H9 (cell line): ENCODE data around the gene CYTH4. TPM values are rescaled to one million over a fixed set of nuclear protein-coding genes. Genes with fewer than 3 reads are reported as not detected.

Source experiments
- DNase-seq: peaks from one replicate; pipeline ENCODE4 v3.0.0-alpha.2; 2017
- H2AFZ ChIP-seq: one replicate; pipeline ENCODE4 v1.6.1; 2013; ENCODE audit warnings: mild to moderate bottlenecking, low read length, control low read depth, moderate library complexity
- H2AK5ac ChIP-seq: 2 replicates; pipeline ENCODE4 v1.6.1; 2013; ENCODE audit warnings: low read length, control low read depth, mixed read lengths; ENCODE audit not compliant: insufficient read length
- H2BK120ac ChIP-seq: one replicate; pipeline ENCODE4 v1.6.1; 2013; ENCODE audit warnings: low read depth, mild to moderate bottlenecking, low read length, control low read depth, inconsistent platforms; ENCODE audit not compliant: poor library complexity, severe bottlenecking
- H2BK12ac ChIP-seq: 2 replicates; pipeline ENCODE4 v1.6.1; 2013; ENCODE audit warnings: low read length, control low read depth, mixed read lengths, low read depth; ENCODE audit not compliant: insufficient read length
- H2BK15ac ChIP-seq: 2 replicates; pipeline ENCODE4 v1.6.1; 2013; ENCODE audit warnings: low read depth, low read length, control low read depth
- H2BK20ac ChIP-seq: one replicate; pipeline ENCODE4 v1.6.1; 2013; ENCODE audit warnings: low read depth, mild to moderate bottlenecking, low read length, control low read depth, inconsistent platforms; ENCODE audit not compliant: poor library complexity, severe bottlenecking
- H2BK5ac ChIP-seq: 2 replicates; pipeline ENCODE4 v1.6.1; 2013; ENCODE audit warnings: low read length, control low read depth, mixed read lengths; ENCODE audit not compliant: insufficient read length
- H3K14ac ChIP-seq: 2 replicates; pipeline ENCODE4 v1.6.1; 2013; ENCODE audit warnings: low read length, control low read depth; ENCODE audit not compliant: insufficient read depth
- H3K18ac ChIP-seq: 2 replicates; pipeline ENCODE4 v1.6.1; 2013; ENCODE audit warnings: low read depth, mild to moderate bottlenecking, mixed read lengths, low read length, control low read depth; ENCODE audit not compliant: insufficient read length
- H3K23ac ChIP-seq: 2 replicates; pipeline ENCODE4 v1.6.1; 2013; ENCODE audit warnings: low read length, control low read depth, mixed read lengths, low read depth; ENCODE audit not compliant: insufficient read length
- H3K23me2 ChIP-seq: 2 replicates; pipeline ENCODE4 v1.6.1; 2013; ENCODE audit warnings: low read depth, mild to moderate bottlenecking, mixed read lengths, low read length, control low read depth; ENCODE audit not compliant: insufficient read length, poor library complexity, severe bottlenecking
- H3K27ac ChIP-seq: 2 replicates; pipeline ENCODE4 v1.5.1; 2013; ENCODE audit warnings: low read length, control low read depth, mixed read lengths, low read depth; ENCODE audit not compliant: insufficient read length
- H3K27me3 ChIP-seq: 2 replicates; pipeline ENCODE4 v1.6.1; 2013; ENCODE audit warnings: low read length, control low read depth, inconsistent platforms; ENCODE audit not compliant: insufficient read depth
- H3K4ac ChIP-seq: 2 replicates; pipeline ENCODE4 v1.6.1; 2013; ENCODE audit warnings: low read depth, mild to moderate bottlenecking, control low read depth, inconsistent platforms, low read length, moderate library complexity
- H3K4me1 ChIP-seq: 2 replicates; pipeline ENCODE4 v1.6.1; 2013; ENCODE audit warnings: low read length, control low read depth, inconsistent platforms; ENCODE audit not compliant: insufficient read depth
- H3K4me2 ChIP-seq: 2 replicates; pipeline ENCODE4 v1.6.1; 2013; ENCODE audit warnings: low read length, control low read depth, mixed read lengths; ENCODE audit not compliant: insufficient read length, insufficient read depth
- H3K56ac ChIP-seq: 2 replicates; pipeline ENCODE4 v1.6.1; 2013; ENCODE audit warnings: low read depth, mild to moderate bottlenecking, mixed read lengths, low read length, control low read depth; ENCODE audit not compliant: insufficient read length
- H3K79me1 ChIP-seq: 2 replicates; pipeline ENCODE4 v1.6.1; 2013; ENCODE audit warnings: low read depth, mild to moderate bottlenecking, moderate library complexity, low read length, control low read depth, inconsistent platforms; ENCODE audit not compliant: insufficient read depth, poor library complexity, severe bottlenecking
- H3K79me2 ChIP-seq: 2 replicates; pipeline ENCODE4 v1.6.1; 2013; ENCODE audit warnings: low read length, control low read depth, inconsistent platforms; ENCODE audit not compliant: insufficient read depth
- H3K9ac ChIP-seq: 2 replicates; pipeline ENCODE4 v1.6.1; 2013; ENCODE audit warnings: low read length, control low read depth, mixed read lengths; ENCODE audit not compliant: insufficient read length; ENCODE audit errors: extremely low read depth
- H3K9me3 ChIP-seq: one replicate; pipeline ENCODE4 v1.6.1; 2013; ENCODE audit warnings: low read depth, low read length, inconsistent platforms; ENCODE audit not compliant: control insufficient read depth
- H3T11ph ChIP-seq: one replicate; pipeline ENCODE4 v1.6.1; 2013; ENCODE audit warnings: mild to moderate bottlenecking, low read length, control low read depth, inconsistent platforms
- H4K20me1 ChIP-seq: one replicate; pipeline ENCODE4 v1.6.1; 2013; ENCODE audit not compliant: control insufficient read depth, insufficient read length, insufficient read depth
- H4K5ac ChIP-seq: 2 replicates; pipeline ENCODE4 v1.6.1; 2013; ENCODE audit warnings: low read depth, mild to moderate bottlenecking, mixed read lengths, low read length, control low read depth; ENCODE audit not compliant: insufficient read length
- H4K8ac ChIP-seq: replicated peaks from 2 replicates; pipeline ENCODE4 v1.6.1; 2013; ENCODE audit warnings: low read length, control low read depth, mixed read lengths, low read depth; ENCODE audit not compliant: insufficient read length
- H4K91ac ChIP-seq: 2 replicates; pipeline ENCODE4 v1.6.1; 2013; ENCODE audit warnings: low read depth, mild to moderate bottlenecking, moderate library complexity, mixed read lengths, low read length, control low read depth; ENCODE audit not compliant: insufficient read length
- H3K27ac Mint-ChIP-seq, 3 experiments: 2 replicates in 2 of 3; 3 replicates in 1 of 3; pipeline ENCODE4 v1.8.0; 2020 to 2021; ENCODE audit warnings: mixed read lengths in 3 of 3, mild to moderate bottlenecking in 1 of 3, moderate library complexity in 1 of 3
- H3K27me3 Mint-ChIP-seq: 2 replicates; pipeline ENCODE4 v1.8.0; 2021; ENCODE audit warnings: low read depth, mild to moderate bottlenecking, moderate library complexity, mixed read lengths
- H3K36me3 Mint-ChIP-seq, 3 experiments: 2 replicates in 2 of 3; 3 replicates in 1 of 3; pipeline ENCODE4 v1.8.0; 2020 to 2021; ENCODE audit warnings: low read depth in 3 of 3, mixed read lengths in 3 of 3; ENCODE audit not compliant: insufficient read depth in 1 of 3
- H3K4me1 Mint-ChIP-seq, 2 experiments: 2 replicates each; pipeline ENCODE4 v1.8.0; 2020; ENCODE audit warnings: mixed read lengths in 2 of 2
- H3K4me3 Mint-ChIP-seq, 2 experiments: 2 replicates in 1 of 2; 3 replicates in 1 of 2; pipeline ENCODE4 v1.8.0; 2020 to 2021; ENCODE audit warnings: mild to moderate bottlenecking in 2 of 2, mixed read lengths in 2 of 2, moderate library complexity in 1 of 2
- H3K9me3 Mint-ChIP-seq, 2 experiments: 2 replicates in 1 of 2; 3 replicates in 1 of 2; pipeline ENCODE4 v1.8.0; 2020; ENCODE audit warnings: mild to moderate bottlenecking in 2 of 2, mixed read lengths in 2 of 2, moderate library complexity in 1 of 2
- WGBS: extraction: QIAGEN DNeasy Blood & Tissue Kit; methylation state at CpG from one replicate; pipeline ENCODE4 v1.1.7; 2013; ENCODE audit warnings: missing lambda C conversion rate, low lambda C conversion rate, mixed read lengths; ENCODE audit not compliant: insufficient read length; ENCODE audit errors: extremely low coverage; 5-methylcytosine and 5-hydroxymethylcytosine counted together
- total RNA-seq: library from RNA; stranded (reverse); gene quantifications from 2 replicates; pipeline ENCODE4 v1.2.1, GENCODE V29; 2021
- TF ChIP-seq, protein P1 (sequence below): fragments of 200-600 bp; sonication (generic); conservative IDR thresholded peaks from 3 replicates; pipeline ENCODE4 v1.8.0; 2021; ENCODE audit warnings: antibody characterized with exemption, mild to moderate bottlenecking

CYTH4 gene
- total RNA-seq, 1 experiment from 2014 or later, result not detected

DNA sequence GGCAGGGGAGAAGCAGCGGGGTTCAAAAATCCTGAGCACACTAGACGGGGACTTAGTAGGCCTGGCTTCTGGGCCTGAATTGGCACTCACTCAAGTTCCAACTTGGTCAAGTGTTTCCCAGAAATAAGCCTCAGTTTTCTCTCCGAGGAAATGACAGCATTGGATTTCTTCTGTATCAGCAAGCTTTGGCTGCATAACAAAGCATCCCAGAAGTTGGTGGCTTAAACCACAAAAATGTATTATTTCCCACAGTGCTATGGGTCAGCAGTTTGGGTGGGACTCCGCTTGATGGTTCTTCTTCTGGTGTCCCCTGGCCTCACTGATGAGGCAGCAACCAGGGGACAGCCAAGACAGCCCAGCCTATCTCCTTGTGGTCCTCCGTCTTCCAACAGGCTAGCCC lies 1.6 kb upstream of the CYTH4 start:
- Histone ChIP-seq H3K4ac (no peak overlapping the region), H3K9ac (no peak overlapping the region), H3K14ac (no peak overlapping the region), H3K9me3 (no peaks in the 10 kb centered on the region), H2BK15ac (no peak overlapping the region), H3K27me3 (no peaks in the 10 kb centered on the region), H3K23ac (no peak overlapping the region), H2AK5ac (no peak overlapping the region), H2BK5ac (no peak overlapping the region), H4K8ac (no peak overlapping the region), H2BK20ac (no peak overlapping the region), H3K79me2 (no peaks in the 10 kb centered on the region), H3K79me1 (no peaks in the 10 kb centered on the region), H3K27ac (no peak overlapping the region), H3T11ph (no peak overlapping the region), H4K5ac (no peak overlapping the region), H4K91ac (no peak overlapping the region), H3K56ac (no peak overlapping the region), H3K23me2 (no peaks in the 10 kb centered on the region), H3K18ac (no peak overlapping the region), H3K4me1 (no peaks in the 10 kb centered on the region; the same call in 1 of the 2 replicates), H2BK120ac (no peak overlapping the region), H4K20me1 (no peaks in the 10 kb centered on the region), H3K4me2 (no peak overlapping the region), H2BK12ac (no peak overlapping the region), H2AFZ (no peak overlapping the region)
- H3K4me1 Mint-ChIP-seq, result peaks cover 17 to 31% of the 10 kb centered on the region in 2 experiments
- no peak for DNase-seq
- TF ChIP-seq, protein P1, sequence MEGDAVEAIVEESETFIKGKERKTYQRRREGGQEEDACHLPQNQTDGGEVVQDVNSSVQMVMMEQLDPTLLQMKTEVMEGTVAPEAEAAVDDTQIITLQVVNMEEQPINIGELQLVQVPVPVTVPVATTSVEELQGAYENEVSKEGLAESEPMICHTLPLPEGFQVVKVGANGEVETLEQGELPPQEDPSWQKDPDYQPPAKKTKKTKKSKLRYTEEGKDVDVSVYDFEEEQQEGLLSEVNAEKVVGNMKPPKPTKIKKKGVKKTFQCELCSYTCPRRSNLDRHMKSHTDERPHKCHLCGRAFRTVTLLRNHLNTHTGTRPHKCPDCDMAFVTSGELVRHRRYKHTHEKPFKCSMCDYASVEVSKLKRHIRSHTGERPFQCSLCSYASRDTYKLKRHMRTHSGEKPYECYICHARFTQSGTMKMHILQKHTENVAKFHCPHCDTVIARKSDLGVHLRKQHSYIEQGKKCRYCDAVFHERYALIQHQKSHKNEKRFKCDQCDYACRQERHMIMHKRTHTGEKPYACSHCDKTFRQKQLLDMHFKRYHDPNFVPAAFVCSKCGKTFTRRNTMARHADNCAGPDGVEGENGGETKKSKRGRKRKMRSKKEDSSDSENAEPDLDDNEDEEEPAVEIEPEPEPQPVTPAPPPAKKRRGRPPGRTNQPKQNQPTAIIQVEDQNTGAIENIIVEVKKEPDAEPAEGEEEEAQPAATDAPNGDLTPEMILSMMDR, result no peak
- H3K36me3 Mint-ChIP-seq, result no peaks in the 10 kb centered on the region; a peak in 1 of 7 replicates
- no peak overlapping the region for H3K27ac Mint-ChIP-seq
- H3K4me3 Mint-ChIP-seq, result no peak overlapping the region
- no CpG with 5 or more reads among the region's 5 CpGs for WGBS
- H3K27me3 Mint-ChIP-seq, result peaks cover 28% of the 10 kb centered on the region
- H3K9me3 Mint-ChIP-seq, result no peaks in the 10 kb centered on the region; a peak in 1 of 5 replicates
